GM12891 (cell line): ENCODE results near the gene SMIM17.

ENCODE experiments used
- POLR2A ChIP-seq: IDR thresholded peaks from 2 replicates; pipeline ENCODE4 v1.6.1; 2011; ENCODE audit warnings: low read depth, low read length, control low read depth
- POLR2AphosphoS5 ChIP-seq: IDR thresholded peaks from 2 replicates; pipeline ENCODE4 v1.6.1; 2011; ENCODE audit warnings: low read depth, low read length, control low read depth
- POU2F2 ChIP-seq: IDR thresholded peaks from 2 replicates; pipeline ENCODE4 v1.6.1; 2011; ENCODE audit warnings: low read depth, mild to moderate bottlenecking, control low read depth, low read length, moderate library complexity
- SPI1 ChIP-seq: IDR thresholded peaks from 2 replicates; pipeline ENCODE4 v1.6.1; 2011; ENCODE audit warnings: low read depth, low read length, control low read depth
- TAF1 ChIP-seq: IDR thresholded peaks from 2 replicates; pipeline ENCODE4 v1.6.1; 2011; ENCODE audit warnings: low read depth, low read length, control low read depth

DNA sequence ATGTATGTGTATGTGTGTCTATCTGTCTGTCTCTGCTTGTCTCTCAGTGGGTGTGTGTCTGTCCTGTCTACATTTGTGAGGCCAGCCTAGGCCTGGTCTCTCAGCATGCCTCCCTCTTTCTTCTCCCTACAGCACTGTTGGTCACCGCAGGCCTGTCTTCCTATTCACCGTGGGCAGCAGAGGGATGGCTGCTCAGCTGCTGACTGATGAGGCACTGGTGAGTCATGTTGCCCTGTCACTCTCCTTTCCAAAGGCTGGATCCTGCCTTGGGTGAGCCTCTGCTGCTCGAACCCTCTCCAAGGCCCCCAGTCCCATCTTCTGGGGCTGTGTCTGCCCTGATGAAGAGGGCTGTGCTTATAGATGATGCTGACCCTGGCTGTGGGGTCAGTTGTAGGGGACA lies 41.6 kb upstream of the SMIM17 start:
- TF ChIP-seq POLR2A (no peak), POLR2AphosphoS5 (no peak), TAF1 (no peak), SPI1 (no peak), POU2F2 (no peak)
